Activated naive CD8-positive, alpha-beta T cell treated with anti-CD3 and anti-CD28 coated beads for 36 hours (primary cell): ENCODE data around the gene SLC26A11. TPM values are rescaled to one million over a fixed set of nuclear protein-coding genes. Genes with fewer than 3 reads are reported as not detected.
"Not testable (repeated sequence)": the region's sequence is repeated elsewhere in the genome, so short reads cannot be mapped to it uniquely, and the experiment has no call there.

Experiments
- DNase-seq: peaks from one replicate; pipeline ENCODE4 v3.0.0; 2021
- H3K27ac Mint-ChIP-seq: one replicate; pipeline ENCODE4 v1.8.0; 2022; ENCODE audit warnings: mild to moderate bottlenecking, moderate library complexity, mixed read lengths
- H3K27me3 Mint-ChIP-seq: one replicate; pipeline ENCODE4 v1.8.0; 2022; ENCODE audit warnings: mild to moderate bottlenecking, mixed read lengths
- H3K36me3 Mint-ChIP-seq: one replicate; pipeline ENCODE4 v1.8.0; 2021; ENCODE audit warnings: mild to moderate bottlenecking, mixed read lengths
- H3K4me1 Mint-ChIP-seq: one replicate; pipeline ENCODE4 v1.8.0; 2021; ENCODE audit warnings: mixed read lengths
- H3K4me3 Mint-ChIP-seq: one replicate; pipeline ENCODE4 v1.8.0; 2022; ENCODE audit warnings: mild to moderate bottlenecking, moderate library complexity, mixed read lengths
- H3K9me3 Mint-ChIP-seq: one replicate; pipeline ENCODE4 v1.8.0; 2022; ENCODE audit warnings: mixed read lengths
- total RNA-seq, 2 experiments: library from RNA; stranded (reverse); gene quantifications; one replicate each; pipeline ENCODE4 v1.2.3, GENCODE V29; 2021

Gene SLC26A11
- total RNA-seq, 2 experiments from 2014 or later: 1.7 to 2.3 TPM

GRCh38 chr17:80242505-80242904, 22.3 kb downstream of the SLC26A11 start:
- Mint-ChIP-seq H3K27me3 (no peaks in the 10 kb centered on the region), H3K27ac (no peak overlapping the region), H3K36me3 (no peaks in the 10 kb centered on the region), H3K9me3 (no peaks in the 10 kb centered on the region), H3K4me3 (no peak overlapping the region), H3K4me1 (no peaks in the 10 kb centered on the region)
- DNase-seq: no peak

- no peak overlapping the region for H3K4me3 Mint-ChIP-seq
- no peaks in the 10 kb centered on the region for H3K36me3 Mint-ChIP-seq
- no peaks in the 10 kb centered on the region for H3K27me3 Mint-ChIP-seq
- H3K4me1 Mint-ChIP-seq: no peaks in the 10 kb centered on the region
- DNase-seq: no peak
- no peak overlapping the region for H3K27ac Mint-ChIP-seq
- no peaks in the 10 kb centered on the region for H3K9me3 Mint-ChIP-seq
These were observed 23.6 kb downstream of the SLC26A11 start for GRCh38 chr17:80243526-80244433.

GRCh38 chr17:80244448-80244847, 24.2 kb downstream of the SLC26A11 start:
- H3K9me3 Mint-ChIP-seq, H3K27me3 Mint-ChIP-seq, H3K4me1 Mint-ChIP-seq, H3K4me3 Mint-ChIP-seq, H3K27ac Mint-ChIP-seq, H3K36me3 Mint-ChIP-seq, DNase-seq: not testable (repeated sequence)

- Mint-ChIP-seq H3K9me3 (no peaks in the 10 kb centered on the region), H3K36me3 (no peaks in the 10 kb centered on the region), H3K4me1 (no peaks in the 10 kb centered on the region), H3K27me3 (no peaks in the 10 kb centered on the region), H3K27ac (no peak overlapping the region), H3K4me3 (no peak overlapping the region)
- no peak for DNase-seq
These were observed 24.8 kb downstream of the SLC26A11 start for GRCh38 chr17:80244871-80245509.

GRCh38 chr17:80245566-80246265, 25.5 kb downstream of the SLC26A11 start:
- Mint-ChIP-seq H3K36me3 (no peaks in the 10 kb centered on the region), H3K27me3 (no peaks in the 10 kb centered on the region), H3K4me3 (no peak overlapping the region), H3K27ac (no peak overlapping the region), H3K9me3 (no peaks in the 10 kb centered on the region), H3K4me1 (no peaks in the 10 kb centered on the region)
- no peak for DNase-seq

- no peak overlapping the region for H3K4me3 Mint-ChIP-seq
- no peaks in the 10 kb centered on the region for H3K27me3 Mint-ChIP-seq
- no peak overlapping the region for H3K27ac Mint-ChIP-seq
- H3K9me3 Mint-ChIP-seq: no peaks in the 10 kb centered on the region
- no peaks in the 10 kb centered on the region for H3K36me3 Mint-ChIP-seq
- H3K4me1 Mint-ChIP-seq: no peaks in the 10 kb centered on the region
- DNase-seq: no peak
These were observed 26.0 kb downstream of the SLC26A11 start for GRCh38 chr17:80246266-80246681.

GRCh38 chr17:80246726-80247125, 26.5 kb downstream of the SLC26A11 start:
- no peak for DNase-seq
- H3K27ac Mint-ChIP-seq: no peak overlapping the region
- no peak overlapping the region for H3K4me3 Mint-ChIP-seq
- H3K36me3 Mint-ChIP-seq: no peaks in the 10 kb centered on the region
- H3K27me3 Mint-ChIP-seq: no peaks in the 10 kb centered on the region
- no peaks in the 10 kb centered on the region for H3K9me3 Mint-ChIP-seq
- H3K4me1 Mint-ChIP-seq: no peaks in the 10 kb centered on the region

- Mint-ChIP-seq H3K36me3 (no peaks in the 10 kb centered on the region), H3K27ac (no peak overlapping the region), H3K27me3 (no peaks in the 10 kb centered on the region), H3K9me3 (no peaks in the 10 kb centered on the region), H3K4me3 (no peak overlapping the region), H3K4me1 (peaks cover 2% of the 10 kb centered on the region)
- no peak for DNase-seq
These were observed 27.3 kb downstream of the SLC26A11 start for GRCh38 chr17:80247561-80247960.

GRCh38 chr17:80248001-80248893, 28.0 kb downstream of the SLC26A11 start:
- peaks cover 7% of the 10 kb centered on the region for H3K4me1 Mint-ChIP-seq
- no peak overlapping the region for H3K27ac Mint-ChIP-seq
- no peak overlapping the region for H3K4me3 Mint-ChIP-seq
- no peaks in the 10 kb centered on the region for H3K36me3 Mint-ChIP-seq
- no peaks in the 10 kb centered on the region for H3K27me3 Mint-ChIP-seq
- H3K9me3 Mint-ChIP-seq: no peaks in the 10 kb centered on the region
- DNase-seq: no peak

GRCh38 chr17:80248894-80249710, 28.9 kb downstream of the SLC26A11 start:
- Mint-ChIP-seq H3K27me3 (no peaks in the 10 kb centered on the region), H3K4me3 (no peak overlapping the region), H3K27ac (no peak overlapping the region), H3K36me3 (no peaks in the 10 kb centered on the region), H3K4me1 (peaks cover 12% of the 10 kb centered on the region), H3K9me3 (no peaks in the 10 kb centered on the region)
- DNase-seq: no peak

GRCh38 chr17:80251966-80252365, 31.7 kb downstream of the SLC26A11 start:
- no peak for DNase-seq
- Mint-ChIP-seq H3K27ac (peak overlapping the region; percentile 38), H3K4me3 (no peak overlapping the region), H3K4me1 (peaks cover 26% of the 10 kb centered on the region), H3K36me3 (no peaks in the 10 kb centered on the region), H3K27me3 (no peaks in the 10 kb centered on the region), H3K9me3 (no peaks in the 10 kb centered on the region)

- H3K4me1 Mint-ChIP-seq: peaks cover 31% of the 10 kb centered on the region
- no peaks in the 10 kb centered on the region for H3K36me3 Mint-ChIP-seq
- H3K9me3 Mint-ChIP-seq: no peaks in the 10 kb centered on the region
- H3K27ac Mint-ChIP-seq: no peak overlapping the region
- no peak overlapping the region for H3K4me3 Mint-ChIP-seq
- no peaks in the 10 kb centered on the region for H3K27me3 Mint-ChIP-seq
- DNase-seq: peak; percentile 85
These were observed 32.6 kb downstream of the SLC26A11 start for GRCh38 chr17:80252871-80253270.

GRCh38 chr17:80253631-80254395, 33.6 kb downstream of the SLC26A11 start:
- no peaks in the 10 kb centered on the region for H3K36me3 Mint-ChIP-seq
- DNase-seq: no peak
- no peak overlapping the region for H3K4me3 Mint-ChIP-seq
- no peaks in the 10 kb centered on the region for H3K27me3 Mint-ChIP-seq
- no peak overlapping the region for H3K27ac Mint-ChIP-seq
- H3K9me3 Mint-ChIP-seq: no peaks in the 10 kb centered on the region
- H3K4me1 Mint-ChIP-seq: peaks cover 41% of the 10 kb centered on the region
